T-helper 1 cell treated with Interleukin-12 subunit alpha and Interleukin-12 subunit beta and Interleukin-4 antibody, amounts not matched to agents 30 μg/mL and 1 μg/mL, for 36 hours (primary cell): ENCODE data around the gene ZNF275.

Experiments used
- H3K27ac Mint-ChIP-seq: one replicate; pipeline ENCODE4 v1.8.0; 2021; ENCODE audit warnings: mild to moderate bottlenecking, mixed read lengths
- H3K27me3 Mint-ChIP-seq: one replicate; pipeline ENCODE4 v1.8.0; 2021; ENCODE audit warnings: low read depth, mixed read lengths
- H3K36me3 Mint-ChIP-seq: one replicate; pipeline ENCODE4 v1.8.0; 2021; ENCODE audit warnings: low read depth, mixed read lengths
- H3K4me1 Mint-ChIP-seq: one replicate; pipeline ENCODE4 v1.8.0; 2021; ENCODE audit warnings: low read depth, mixed read lengths
- H3K4me3 Mint-ChIP-seq: one replicate; pipeline ENCODE4 v1.8.0; 2021; ENCODE audit warnings: mild to moderate bottlenecking, moderate library complexity, mixed read lengths
- H3K9me3 Mint-ChIP-seq: one replicate; pipeline ENCODE4 v1.8.0; 2021; ENCODE audit warnings: mixed read lengths

The ZNF275 gene

DNA sequence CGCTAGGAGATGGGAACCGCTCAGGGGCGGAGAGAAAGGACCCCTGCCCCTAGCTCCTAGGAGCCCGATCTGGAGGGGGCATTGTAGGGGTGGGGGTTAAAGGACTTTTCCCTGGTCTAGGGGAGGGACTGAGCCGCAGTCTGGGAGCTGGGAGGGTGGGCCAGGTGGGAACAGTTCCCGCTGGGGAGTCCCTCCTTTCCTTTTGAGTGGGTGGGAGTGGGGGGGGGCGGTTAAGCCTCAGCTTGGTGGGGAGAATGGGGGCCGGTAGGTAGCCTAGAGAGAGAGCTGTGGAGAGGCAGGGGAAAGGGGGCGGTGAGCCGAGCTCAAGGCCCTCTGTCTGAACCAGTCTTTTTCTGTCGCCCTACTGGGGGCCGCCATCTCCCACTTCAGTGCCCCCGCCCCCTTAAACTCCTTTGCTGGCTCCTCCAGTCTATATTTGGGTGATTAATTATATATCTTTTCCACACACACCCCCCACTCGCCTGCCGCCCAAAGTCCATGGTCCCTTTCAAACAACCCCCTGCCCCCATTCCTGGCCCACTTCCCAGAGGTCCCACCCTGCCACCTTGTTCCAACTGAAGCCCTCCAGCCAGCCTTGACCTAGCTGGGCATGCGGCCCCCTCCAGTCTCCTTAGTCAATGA lies 822 bp downstream of the ZNF275 start:
- Mint-ChIP-seq H3K36me3 (peaks cover 26% of the 10 kb centered on the region), H3K27ac (peak overlapping the region; percentile 69), H3K4me3 (peak overlapping the region; percentile 83), H3K9me3 (no peaks in the 10 kb centered on the region), H3K27me3 (peaks cover 7% of the 10 kb centered on the region), H3K4me1 (peaks cover 40% of the 10 kb centered on the region)

GRCh38 chrX:153336121-153336894 lies 2.4 kb downstream of the ZNF275 start:
- Mint-ChIP-seq H3K4me3 (peak overlapping the region; percentile 83), H3K27ac (peak overlapping the region; percentile 59), H3K4me1 (peaks cover 52% of the 10 kb centered on the region), H3K27me3 (no peaks in the 10 kb centered on the region), H3K9me3 (peaks cover 7% of the 10 kb centered on the region), H3K36me3 (peaks cover 40% of the 10 kb centered on the region)

DNA sequence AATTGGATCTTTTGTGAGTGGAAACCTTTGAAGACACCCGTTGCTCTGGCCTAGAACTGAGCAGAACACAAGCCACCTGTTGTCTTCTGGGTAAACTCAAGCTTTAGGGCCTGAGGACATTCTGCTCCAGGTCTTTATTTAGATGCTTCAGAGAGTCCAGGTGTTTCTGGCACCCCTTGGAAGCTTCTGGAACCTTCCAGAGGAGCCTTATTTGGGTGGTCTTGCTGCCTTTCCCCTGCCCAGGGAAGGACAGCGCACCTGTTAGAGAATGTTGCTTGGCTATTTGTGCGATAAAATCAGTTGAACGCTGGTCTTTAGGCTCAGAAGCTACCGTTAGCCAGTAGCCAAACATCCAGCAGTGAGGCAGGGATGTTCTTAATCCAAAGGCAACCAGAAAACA lies 3.0 kb downstream of the ZNF275 start:
- H3K9me3 Mint-ChIP-seq = peaks cover 14% of the 10 kb centered on the region
- H3K4me1 Mint-ChIP-seq = peaks cover 59% of the 10 kb centered on the region
- peaks cover 46% of the 10 kb centered on the region for H3K36me3 Mint-ChIP-seq
- H3K27ac Mint-ChIP-seq = peak overlapping the region; percentile 63
- H3K27me3 Mint-ChIP-seq = no peaks in the 10 kb centered on the region
- H3K4me3 Mint-ChIP-seq = no peak overlapping the region

DNA sequence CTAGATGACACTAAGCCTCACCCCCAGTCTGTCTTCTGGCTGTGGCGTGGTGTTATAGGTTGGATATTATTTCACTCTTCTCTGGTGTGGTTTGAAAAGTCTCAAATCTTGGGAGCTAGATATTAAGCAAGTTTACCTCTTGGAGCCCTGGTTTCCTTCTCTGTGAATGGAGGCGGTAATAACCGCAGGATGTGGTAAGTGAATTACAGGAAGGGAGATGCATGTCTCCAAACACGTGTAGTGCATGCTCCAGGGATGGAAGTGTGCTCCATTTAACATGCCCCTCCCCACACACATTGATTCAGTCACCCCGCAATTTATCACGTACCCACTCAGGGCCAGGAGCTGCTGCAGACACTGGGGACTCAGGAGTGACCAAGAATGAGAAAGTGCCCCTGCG lies 4.9 kb downstream of the ZNF275 start:
- H3K4me1 Mint-ChIP-seq = peaks cover 74% of the 10 kb centered on the region
- H3K4me3 Mint-ChIP-seq = peak overlapping the region; percentile 61
- H3K27ac Mint-ChIP-seq = peak overlapping the region; percentile 73
- no peaks in the 10 kb centered on the region for H3K27me3 Mint-ChIP-seq
- H3K36me3 Mint-ChIP-seq = peaks cover 55% of the 10 kb centered on the region
- H3K9me3 Mint-ChIP-seq = peaks cover 14% of the 10 kb centered on the region

DNA sequence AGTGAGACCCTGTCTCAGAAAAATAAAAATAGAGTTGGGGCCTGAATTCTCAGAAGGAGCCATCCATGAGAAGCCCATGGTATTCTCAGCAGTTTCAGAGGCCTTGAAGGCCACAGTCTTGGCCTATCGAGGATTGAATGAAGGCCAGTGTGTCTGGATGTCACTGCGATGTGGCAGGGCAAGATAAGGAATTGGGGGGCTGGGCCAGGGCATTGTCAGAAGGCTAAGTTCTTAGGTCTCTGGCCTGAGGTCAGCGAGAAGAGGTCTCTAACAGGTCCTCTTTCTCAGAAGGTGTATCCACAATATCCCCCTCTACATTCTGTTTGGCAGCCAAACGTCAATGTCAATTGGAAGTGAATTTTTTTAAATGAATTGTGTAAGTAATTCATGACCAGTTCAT lies 5.7 kb downstream of the ZNF275 start:
- Mint-ChIP-seq H3K36me3 (peaks cover 55% of the 10 kb centered on the region), H3K4me3 (no peak overlapping the region), H3K9me3 (peaks cover 14% of the 10 kb centered on the region), H3K27me3 (no peaks in the 10 kb centered on the region), H3K4me1 (peaks cover 79% of the 10 kb centered on the region), H3K27ac (no peak overlapping the region)

DNA sequence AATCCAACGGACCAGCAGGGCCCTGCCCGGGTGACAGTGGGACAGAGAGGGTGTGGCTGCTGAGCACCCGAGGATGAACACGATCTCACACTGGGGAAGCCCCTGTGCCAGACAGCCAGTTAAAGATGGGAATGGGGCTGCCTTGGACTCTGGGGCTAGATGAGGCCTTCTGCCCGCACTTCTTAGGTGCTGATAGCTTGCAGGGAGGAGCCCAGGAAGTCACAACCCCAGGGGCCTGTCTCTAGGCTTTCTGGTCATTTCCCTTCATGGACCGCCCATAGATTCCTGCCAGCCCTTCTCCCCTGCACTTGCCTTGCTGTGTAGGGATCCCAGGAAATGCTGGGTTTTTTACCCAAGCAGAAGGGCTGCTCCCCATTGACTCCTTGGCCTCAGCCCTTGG lies 6.2 kb downstream of the ZNF275 start:
- Mint-ChIP-seq H3K9me3 (peaks cover 14% of the 10 kb centered on the region), H3K27ac (no peak overlapping the region), H3K27me3 (no peaks in the 10 kb centered on the region), H3K4me1 (peaks cover 77% of the 10 kb centered on the region), H3K4me3 (no peak overlapping the region), H3K36me3 (peaks cover 58% of the 10 kb centered on the region)

DNA sequence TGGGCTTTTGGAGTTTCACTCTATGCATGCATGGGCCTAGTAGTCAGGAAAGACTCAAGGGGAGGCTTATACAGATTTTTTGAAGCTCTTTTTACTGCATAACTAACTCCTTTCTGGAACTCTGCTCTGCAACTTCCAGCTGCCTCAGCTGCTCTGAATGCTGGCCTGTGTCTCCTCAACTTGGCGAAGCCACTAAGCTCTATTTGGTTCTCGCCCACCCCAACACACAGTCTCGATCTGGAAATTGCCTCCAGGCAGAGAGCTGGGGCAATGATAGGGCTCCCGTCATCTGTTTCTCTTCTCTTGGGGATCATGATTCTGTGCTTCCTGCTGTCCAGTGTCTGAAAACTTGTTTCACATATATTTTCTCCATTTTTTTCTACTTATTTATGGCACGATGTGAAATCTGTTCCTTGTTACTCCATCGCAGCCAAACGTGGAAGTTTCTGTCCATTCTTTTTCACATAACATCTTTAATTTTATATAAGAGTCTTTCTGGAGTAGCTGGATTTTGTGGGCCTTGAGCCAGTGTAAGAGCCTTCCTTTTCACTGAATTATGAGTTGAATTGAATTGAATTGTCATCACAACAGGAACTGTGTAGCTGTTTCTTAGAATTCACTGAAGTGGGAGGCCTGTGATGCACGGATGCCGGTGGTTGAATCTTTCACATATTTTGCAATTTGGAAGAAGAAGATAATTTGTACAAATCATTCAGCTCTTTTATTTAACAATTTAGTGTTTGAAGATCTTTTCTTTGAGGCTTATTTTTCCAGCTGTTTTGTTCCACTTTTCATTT lies 9.0 kb downstream of the ZNF275 start:
- Mint-ChIP-seq H3K36me3 (peaks cover 49% of the 10 kb centered on the region), H3K27ac (peak overlapping the region; percentile 95)

DNA sequence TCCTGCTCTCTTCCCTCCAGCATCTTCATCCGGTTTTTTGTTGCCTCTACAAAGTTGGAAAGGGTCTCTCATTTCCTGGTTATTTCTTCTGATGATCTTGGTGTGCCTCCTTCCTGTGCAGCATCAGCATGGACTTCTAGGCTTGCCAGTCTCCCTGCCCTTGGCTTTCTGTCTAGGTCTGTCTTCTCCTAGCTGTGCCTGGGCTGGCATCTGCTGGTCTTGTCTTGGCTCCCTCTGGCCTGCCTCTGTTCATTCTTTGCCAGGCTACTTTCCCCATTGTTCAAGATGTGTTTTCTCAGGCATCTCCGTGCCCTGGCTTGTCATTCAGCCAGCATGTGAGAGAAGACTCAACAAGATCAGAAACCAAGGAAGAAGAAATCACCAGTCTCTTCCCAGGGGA lies 9.7 kb downstream of the ZNF275 start:
- Mint-ChIP-seq H3K4me1 (peaks cover 47% of the 10 kb centered on the region), H3K4me3 (peak overlapping the region; percentile 83)

More for the DNA sequence above, 9.0 kb downstream of the ZNF275 start:
- Mint-ChIP-seq H3K9me3 (peaks cover 14% of the 10 kb centered on the region), H3K4me3 (peak overlapping the region; percentile 83), H3K27me3 (no peaks in the 10 kb centered on the region), H3K4me1 (peaks cover 54% of the 10 kb centered on the region)

DNA sequence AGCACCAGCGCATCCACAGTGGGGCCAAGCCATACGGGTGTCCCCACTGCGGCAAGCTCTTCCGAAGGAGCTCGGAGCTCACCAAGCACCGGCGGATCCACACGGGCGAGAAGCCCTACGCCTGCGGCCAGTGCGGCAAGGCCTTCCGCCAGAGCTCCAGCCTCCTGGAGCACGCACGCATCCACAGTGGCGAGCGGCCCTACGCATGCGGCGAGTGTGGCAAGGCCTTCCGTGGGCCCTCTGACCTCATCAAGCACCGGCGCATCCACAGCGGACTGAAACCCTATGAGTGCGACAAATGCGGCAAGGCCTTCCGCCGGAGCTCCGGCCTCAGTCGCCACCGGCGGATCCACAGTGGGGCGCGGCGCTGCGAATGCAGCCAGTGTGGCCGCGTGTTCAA lies 13.6 kb downstream of the ZNF275 start:
- H3K36me3 Mint-ChIP-seq = peaks cover 28% of the 10 kb centered on the region
- no peak overlapping the region for H3K4me3 Mint-ChIP-seq
- H3K27ac Mint-ChIP-seq = no peak overlapping the region
- no peaks in the 10 kb centered on the region for H3K9me3 Mint-ChIP-seq
- no peaks in the 10 kb centered on the region for H3K27me3 Mint-ChIP-seq
- H3K4me1 Mint-ChIP-seq = peaks cover 23% of the 10 kb centered on the region

More for the DNA sequence above, 9.7 kb downstream of the ZNF275 start:
- peaks cover 14% of the 10 kb centered on the region for H3K9me3 Mint-ChIP-seq
- peak overlapping the region; percentile 95 for H3K27ac Mint-ChIP-seq
- no peaks in the 10 kb centered on the region for H3K27me3 Mint-ChIP-seq
- peaks cover 44% of the 10 kb centered on the region for H3K36me3 Mint-ChIP-seq

GRCh38 chrX:153348421-153348820 lies 14.5 kb downstream of the ZNF275 start:
- Mint-ChIP-seq H3K4me1 (peaks cover 16% of the 10 kb centered on the region), H3K36me3 (peaks cover 26% of the 10 kb centered on the region), H3K27ac (no peak overlapping the region)

DNA sequence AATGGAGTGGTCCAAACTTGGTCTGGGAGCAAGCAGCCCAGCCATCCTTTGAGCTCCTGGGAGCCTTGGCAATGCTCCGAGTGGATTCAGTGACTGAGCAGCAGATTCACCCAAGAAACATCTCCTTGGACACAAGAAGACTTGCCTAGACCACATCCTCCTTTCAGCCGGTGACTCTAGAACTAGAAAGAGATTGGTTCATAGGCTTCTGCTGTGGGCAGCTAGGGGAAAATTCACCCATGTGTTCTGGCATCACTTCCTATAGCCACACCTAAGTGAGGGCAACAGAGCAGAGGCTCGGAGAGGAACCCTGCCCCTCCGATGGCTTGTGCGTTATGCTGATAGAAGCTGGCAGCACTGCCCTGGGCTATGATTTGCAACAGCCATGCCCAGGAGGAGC lies 16.0 kb downstream of the ZNF275 start:
- Mint-ChIP-seq H3K9me3 (no peaks in the 10 kb centered on the region), H3K27me3 (no peaks in the 10 kb centered on the region), H3K4me3 (no peak overlapping the region), H3K27ac (peak overlapping the region; percentile 26), H3K36me3 (peaks cover 23% of the 10 kb centered on the region), H3K4me1 (peaks cover 7% of the 10 kb centered on the region)

More at GRCh38 chrX:153348421-153348820, 14.5 kb downstream of the ZNF275 start:
- H3K9me3 Mint-ChIP-seq = no peaks in the 10 kb centered on the region
- H3K4me3 Mint-ChIP-seq = no peak overlapping the region
- no peaks in the 10 kb centered on the region for H3K27me3 Mint-ChIP-seq

- no peaks in the 10 kb centered on the region for H3K9me3 Mint-ChIP-seq
- no peaks in the 10 kb centered on the region for H3K27me3 Mint-ChIP-seq
- no peak overlapping the region for H3K27ac Mint-ChIP-seq
- peaks cover 7% of the 10 kb centered on the region for H3K4me1 Mint-ChIP-seq
- peaks cover 22% of the 10 kb centered on the region for H3K36me3 Mint-ChIP-seq
- H3K4me3 Mint-ChIP-seq = no peak overlapping the region
Measured at GRCh38 chrX:153351981-153352380, 18.0 kb downstream of the ZNF275 start.

GRCh38 chrX:153352858-153353257 lies 18.9 kb downstream of the ZNF275 start:
- Mint-ChIP-seq H3K4me1 (peaks cover 7% of the 10 kb centered on the region), H3K9me3 (peaks cover 6% of the 10 kb centered on the region), H3K27ac (no peak overlapping the region), H3K36me3 (peaks cover 20% of the 10 kb centered on the region), H3K4me3 (no peak overlapping the region), H3K27me3 (no peaks in the 10 kb centered on the region)

DNA sequence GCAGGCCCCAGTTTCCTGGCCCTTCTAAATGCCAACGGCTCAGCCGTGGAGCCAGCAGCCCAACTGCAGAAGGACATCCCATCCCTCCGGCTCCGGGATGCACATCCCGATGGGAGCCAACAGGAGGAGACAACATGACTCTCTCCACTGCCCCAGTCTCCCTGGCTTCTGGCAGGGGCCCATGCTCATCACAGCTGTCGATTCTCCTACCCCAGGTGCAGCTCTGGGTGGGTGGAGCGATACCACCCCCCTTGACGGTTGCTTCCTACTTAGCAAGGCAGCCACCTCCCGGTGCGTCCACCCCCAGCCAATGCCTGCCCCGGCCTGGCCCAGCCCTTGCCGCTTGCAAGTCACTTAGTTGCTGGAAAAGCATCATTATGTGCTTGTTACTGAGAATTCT lies 19.5 kb downstream of the ZNF275 start:
- H3K27ac Mint-ChIP-seq = no peak overlapping the region
- H3K9me3 Mint-ChIP-seq = peaks cover 6% of the 10 kb centered on the region

More for the DNA sequence above, 19.5 kb downstream of the ZNF275 start:
- H3K36me3 Mint-ChIP-seq = peaks cover 20% of the 10 kb centered on the region
- H3K4me1 Mint-ChIP-seq = peaks cover 7% of the 10 kb centered on the region
- H3K4me3 Mint-ChIP-seq = no peak overlapping the region
- H3K27me3 Mint-ChIP-seq = no peaks in the 10 kb centered on the region
